ENCODE data around the gene HLA-A.

DNA sequence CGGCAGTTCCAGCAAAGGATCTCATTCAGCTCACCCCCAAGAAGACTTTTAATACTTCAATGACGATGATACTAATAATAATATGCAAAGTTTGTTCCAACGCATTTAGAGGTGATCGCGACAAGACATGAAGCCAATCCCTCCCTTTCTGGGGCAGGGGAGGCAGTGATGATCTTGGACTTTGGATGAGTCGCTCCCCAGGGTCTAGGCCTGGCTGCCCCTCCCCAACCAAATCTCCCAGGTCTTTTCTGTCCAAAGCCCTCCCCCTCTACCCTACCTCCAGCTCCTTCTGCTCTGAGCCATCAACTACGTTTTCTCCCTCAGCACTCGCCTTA is 33.9 kb downstream of the HLA-A start:
- TF ChIP-seq, protein P1, sequence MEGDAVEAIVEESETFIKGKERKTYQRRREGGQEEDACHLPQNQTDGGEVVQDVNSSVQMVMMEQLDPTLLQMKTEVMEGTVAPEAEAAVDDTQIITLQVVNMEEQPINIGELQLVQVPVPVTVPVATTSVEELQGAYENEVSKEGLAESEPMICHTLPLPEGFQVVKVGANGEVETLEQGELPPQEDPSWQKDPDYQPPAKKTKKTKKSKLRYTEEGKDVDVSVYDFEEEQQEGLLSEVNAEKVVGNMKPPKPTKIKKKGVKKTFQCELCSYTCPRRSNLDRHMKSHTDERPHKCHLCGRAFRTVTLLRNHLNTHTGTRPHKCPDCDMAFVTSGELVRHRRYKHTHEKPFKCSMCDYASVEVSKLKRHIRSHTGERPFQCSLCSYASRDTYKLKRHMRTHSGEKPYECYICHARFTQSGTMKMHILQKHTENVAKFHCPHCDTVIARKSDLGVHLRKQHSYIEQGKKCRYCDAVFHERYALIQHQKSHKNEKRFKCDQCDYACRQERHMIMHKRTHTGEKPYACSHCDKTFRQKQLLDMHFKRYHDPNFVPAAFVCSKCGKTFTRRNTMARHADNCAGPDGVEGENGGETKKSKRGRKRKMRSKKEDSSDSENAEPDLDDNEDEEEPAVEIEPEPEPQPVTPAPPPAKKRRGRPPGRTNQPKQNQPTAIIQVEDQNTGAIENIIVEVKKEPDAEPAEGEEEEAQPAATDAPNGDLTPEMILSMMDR (IDR thresholded peaks at IDR 0.05) = no peak
- no peak for TF ChIP-seq POLR2A (IDR thresholded peaks at IDR 0.05)

Data from lower leg skin (tissue), 3 donors.